Measurements from ENCODE around the gene MRPL19. TPM values are rescaled to one million over a fixed set of nuclear protein-coding genes. Genes with fewer than 3 reads are reported as not detected.

MRPL19 gene
- 28.0 TPM for polyA plus RNA-seq (2013)

- Histone ChIP-seq H3K9me3 (ENCODE audit: control extremely low read depth in 1 of 5, control insufficient read depth in 4 of 5, insufficient read depth in 2 of 5, low read depth in 1 of 5, low read length in 4 of 5) (no peaks in the 10 kb centered on the region), H3K4me1 (ENCODE audit: control extremely low read depth in 1 of 4, control insufficient read depth in 4 of 4, insufficient read depth in 4 of 4, low read length in 3 of 4) (peaks cover 0 to 14% (median 8%) of the 10 kb centered on the region in 4 experiments), H3K27me3 (replicated peaks in 2 of 5; ENCODE audit: control insufficient read depth in 4 of 5, insufficient read depth in 5 of 5, low read length in 4 of 5) (no peaks in the 10 kb centered on the region), H3K36me3 (ENCODE audit: control insufficient read depth in 4 of 4, insufficient read depth in 4 of 4, low read length in 3 of 4) (peaks cover 11 to 25% (median 13%) of the 10 kb centered on the region in 4 experiments), H3K4me3 (ENCODE audit: control insufficient read depth in 1 of 7, extremely low read depth in 1 of 7, insufficient read depth in 4 of 7, low read depth in 2 of 7, low read length in 6 of 7) (peak within 1 kb of the TSS; percentile 88 to 97 (median 91)), H3K27ac (ENCODE audit: insufficient read depth in 1 of 2, low read depth in 1 of 2, low read length in 2 of 2, poor library complexity in 1 of 2, severe bottlenecking in 2 of 2) (peak within 1 kb of the TSS; percentile 62 to 88)
- ChIA-PET CTCF (interaction anchor here (1.1 to 3.5 kb wide), 8 partner anchors 10 to 63 kb away, joined by 3 to 21 read pairs (median 6); no protein-coding TSS in a partner anchor), POLR2A (no interaction called here)
- DNase-seq = peak; percentile 83 to 90 (median 87)
- WGBS (ENCODE audit: insufficient coverage) = under 1% methylated on average over 47 of the region's 60 CpGs
Observed at GRCh38 chr2:75646583-75647425, at the start of gene MRPL19. MRPL19 (plus strand) TSS chr2:75646783; CDS start chr2:75646808, 25 bp downstream.

GRCh38 chr2:75596784-75597183 is 49.8 kb upstream of the MRPL19 start:
- DNase-seq = no peak
- Histone ChIP-seq H3K9me3 (ENCODE audit: control extremely low read depth in 1 of 5, control insufficient read depth in 4 of 5, insufficient read depth in 2 of 5, low read depth in 1 of 5, low read length in 4 of 5) (no peaks in the 10 kb centered on the region), H3K27me3 (replicated peaks in 2 of 5; ENCODE audit: control insufficient read depth in 4 of 5, insufficient read depth in 5 of 5, low read length in 4 of 5) (no peaks in the 10 kb centered on the region), H3K4me1 (ENCODE audit: control extremely low read depth in 1 of 4, control insufficient read depth in 4 of 4, insufficient read depth in 4 of 4, low read length in 3 of 4) (peaks cover 0 to 3% (median 1%) of the 10 kb centered on the region in 4 experiments), H3K27ac (ENCODE audit: insufficient read depth in 1 of 2, low read depth in 1 of 2, low read length in 2 of 2, poor library complexity in 1 of 2, severe bottlenecking in 2 of 2) (no peak overlapping the region), H3K36me3 (ENCODE audit: control insufficient read depth in 4 of 4, insufficient read depth in 4 of 4, low read length in 3 of 4) (no peaks in the 10 kb centered on the region), H3K4me3 (ENCODE audit: control insufficient read depth in 1 of 7, extremely low read depth in 1 of 7, insufficient read depth in 4 of 7, low read depth in 2 of 7, low read length in 6 of 7) (no peak overlapping the region)
- ChIA-PET POLR2A (no interaction called here), CTCF (interaction anchor here (0.9 to 3.4 kb wide), 2 partner anchors 12 to 20 kb away, joined by 3 to 17 read pairs; no protein-coding TSS in a partner anchor)
- WGBS (ENCODE audit: insufficient coverage) = 88% methylated on average over 4 of the region's 4 CpGs

DNA sequence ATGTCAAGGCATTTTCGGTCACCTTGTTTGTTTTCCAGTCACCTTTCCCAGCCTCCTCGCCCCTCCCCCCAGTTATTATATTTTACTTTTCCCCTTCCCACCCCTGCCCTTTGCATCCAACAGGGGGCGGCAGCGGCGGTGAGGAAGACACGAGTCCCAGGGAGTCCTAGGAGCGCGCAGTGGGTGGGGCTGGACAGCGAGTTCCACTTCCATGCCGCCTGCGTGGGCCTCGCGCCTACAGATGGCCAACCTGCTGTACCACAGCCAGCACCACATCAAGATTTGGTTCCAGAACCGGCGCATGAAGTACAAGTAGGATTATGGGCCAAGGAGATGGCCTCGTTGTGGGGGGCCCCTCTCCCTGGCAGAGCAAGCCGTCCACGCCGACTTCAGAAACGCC is 48.6 kb upstream of the MRPL19 start:
- Histone ChIP-seq H3K36me3 (ENCODE audit: control insufficient read depth in 4 of 4, insufficient read depth in 4 of 4, low read length in 3 of 4) (no peaks in the 10 kb centered on the region), H3K27me3 (replicated peaks in 2 of 5; ENCODE audit: control insufficient read depth in 4 of 5, insufficient read depth in 5 of 5, low read length in 4 of 5) (no peaks in the 10 kb centered on the region), H3K4me1 (ENCODE audit: control extremely low read depth in 1 of 4, control insufficient read depth in 4 of 4, insufficient read depth in 4 of 4, low read length in 3 of 4) (no peaks in the 10 kb centered on the region), H3K27ac (ENCODE audit: insufficient read depth in 1 of 2, low read depth in 1 of 2, low read length in 2 of 2, poor library complexity in 1 of 2, severe bottlenecking in 2 of 2) (no peak overlapping the region), H3K9me3 (ENCODE audit: control extremely low read depth in 1 of 5, control insufficient read depth in 4 of 5, insufficient read depth in 2 of 5, low read depth in 1 of 5, low read length in 4 of 5) (no peaks in the 10 kb centered on the region), H3K4me3 (ENCODE audit: control insufficient read depth in 1 of 7, extremely low read depth in 1 of 7, insufficient read depth in 4 of 7, low read depth in 2 of 7, low read length in 6 of 7) (no peak overlapping the region)
- no peak for DNase-seq
- ChIA-PET CTCF (interaction anchor here (1.3 to 3.4 kb wide), 2 partner anchors 11 kb away, joined by 4 to 17 read pairs; no protein-coding TSS in a partner anchor), POLR2A (no interaction called here)
- 99% methylated on average over 9 of the region's 20 CpGs for WGBS (ENCODE audit: insufficient coverage)

DNA sequence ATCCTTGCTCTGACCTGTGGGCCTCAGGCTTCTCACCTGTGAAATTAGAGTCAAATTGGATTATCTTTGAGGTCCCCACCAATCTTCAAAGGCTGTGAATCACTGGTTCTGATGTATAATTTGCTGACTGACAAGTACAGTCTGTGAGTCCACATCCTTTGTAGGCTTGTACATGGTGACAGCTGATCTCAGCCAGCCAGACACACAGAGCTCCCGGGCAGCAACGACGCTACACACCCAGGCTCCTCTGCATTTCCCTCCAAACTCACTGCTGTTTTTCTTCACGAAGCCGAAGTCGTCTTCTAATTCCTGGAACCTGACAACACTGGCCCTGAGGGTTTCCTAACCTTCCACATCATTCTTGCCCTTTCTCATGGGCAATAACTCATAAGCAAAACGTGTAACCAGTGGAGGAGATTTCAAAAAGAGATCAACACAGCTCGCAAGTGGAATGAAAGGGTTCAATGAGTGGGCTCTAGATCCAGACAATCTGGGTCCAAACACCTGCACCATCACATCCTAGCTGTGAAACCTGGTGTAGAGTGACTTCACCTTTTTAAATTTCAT is 47.9 kb upstream of the MRPL19 start:
- H3K4me1 ChIP-seq (ENCODE audit: control extremely low read depth in 1 of 4, control insufficient read depth in 4 of 4, insufficient read depth in 4 of 4, low read length in 3 of 4) = no peaks in the 10 kb centered on the region
- no peaks in the 10 kb centered on the region for H3K9me3 ChIP-seq (ENCODE audit: control extremely low read depth in 1 of 5, control insufficient read depth in 4 of 5, insufficient read depth in 2 of 5, low read depth in 1 of 5, low read length in 4 of 5)
- 100% methylated on average over 7 of the region's 8 CpGs for WGBS (ENCODE audit: insufficient coverage)

GRCh38 chr2:75600461-75601011 is 46.0 kb upstream of the MRPL19 start:
- 91% methylated on average over 2 of the region's 4 CpGs for WGBS (ENCODE audit: insufficient coverage)
- Histone ChIP-seq H3K9me3 (ENCODE audit: control extremely low read depth in 1 of 5, control insufficient read depth in 4 of 5, insufficient read depth in 2 of 5, low read depth in 1 of 5, low read length in 4 of 5) (no peaks in the 10 kb centered on the region), H3K4me3 (ENCODE audit: control insufficient read depth in 1 of 7, extremely low read depth in 1 of 7, insufficient read depth in 4 of 7, low read depth in 2 of 7, low read length in 6 of 7) (no peak overlapping the region), H3K27me3 (replicated peaks in 2 of 5; ENCODE audit: control insufficient read depth in 4 of 5, insufficient read depth in 5 of 5, low read length in 4 of 5) (peaks cover 0 to 10% (median 3%) of the 10 kb centered on the region in 5 experiments), H3K4me1 (ENCODE audit: control extremely low read depth in 1 of 4, control insufficient read depth in 4 of 4, insufficient read depth in 4 of 4, low read length in 3 of 4) (no peaks in the 10 kb centered on the region), H3K27ac (ENCODE audit: insufficient read depth in 1 of 2, low read depth in 1 of 2, low read length in 2 of 2, poor library complexity in 1 of 2, severe bottlenecking in 2 of 2) (no peak overlapping the region), H3K36me3 (ENCODE audit: control insufficient read depth in 4 of 4, insufficient read depth in 4 of 4, low read length in 3 of 4) (no peaks in the 10 kb centered on the region)
- no peak for DNase-seq
- ChIA-PET POLR2A (no interaction called here), CTCF (interaction anchor here (1.6 to 1.9 kb wide), 2 partner anchors 8 to 28 kb away, joined by 4 read pairs; no protein-coding TSS in a partner anchor)

More for the DNA sequence above, 47.9 kb upstream of the MRPL19 start:
- no peak for DNase-seq
- H3K27ac ChIP-seq (ENCODE audit: insufficient read depth in 1 of 2, low read depth in 1 of 2, low read length in 2 of 2, poor library complexity in 1 of 2, severe bottlenecking in 2 of 2) = no peak overlapping the region
- H3K36me3 ChIP-seq (ENCODE audit: control insufficient read depth in 4 of 4, insufficient read depth in 4 of 4, low read length in 3 of 4) = no peaks in the 10 kb centered on the region
- no peak overlapping the region for H3K4me3 ChIP-seq (ENCODE audit: control insufficient read depth in 1 of 7, extremely low read depth in 1 of 7, insufficient read depth in 4 of 7, low read depth in 2 of 7, low read length in 6 of 7)
- POLR2A ChIA-PET = no interaction called here
- no peaks in the 10 kb centered on the region for H3K27me3 ChIP-seq (replicated peaks in 2 of 5; ENCODE audit: control insufficient read depth in 4 of 5, insufficient read depth in 5 of 5, low read length in 4 of 5)
- CTCF ChIA-PET = interaction anchor here (1.3 kb wide), 1 partner anchor 10 kb away, joined by 4 read pairs; no protein-coding TSS in a partner anchor

DNA sequence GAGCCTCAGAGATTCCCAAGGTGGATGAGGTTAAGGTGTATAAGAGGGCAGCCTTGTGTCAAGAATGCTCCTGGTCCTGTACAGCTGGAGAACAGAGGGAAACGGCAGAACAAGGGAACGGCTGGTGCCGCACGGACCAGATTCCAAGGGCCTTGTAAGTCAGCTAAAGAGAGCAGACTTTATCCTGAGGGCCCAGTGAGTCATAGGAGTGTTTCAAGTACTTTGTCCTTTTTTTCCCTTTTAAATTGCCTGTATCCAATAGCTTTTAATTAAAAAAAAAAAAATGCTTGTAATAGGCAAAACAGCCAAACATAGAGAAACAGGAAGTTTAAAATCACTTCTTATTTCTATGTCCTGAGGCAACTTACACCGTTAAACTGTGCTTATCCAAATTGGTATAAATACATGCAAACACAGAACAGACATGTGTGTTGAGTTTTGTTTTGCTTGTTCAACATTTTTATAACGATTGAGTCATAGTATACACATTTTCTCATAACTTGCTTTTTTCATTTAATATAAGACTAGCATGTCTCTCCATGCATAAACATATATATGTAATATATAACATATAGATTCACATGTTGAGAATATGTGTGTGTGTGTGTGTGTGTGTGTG is 43.8 kb upstream of the MRPL19 start:
- WGBS (ENCODE audit: insufficient coverage) = 100% methylated on average over 4 of the region's 6 CpGs
- H3K9me3 ChIP-seq (ENCODE audit: control extremely low read depth in 1 of 5, control insufficient read depth in 4 of 5, insufficient read depth in 2 of 5, low read depth in 1 of 5, low read length in 4 of 5) = no peaks in the 10 kb centered on the region
- no peak for DNase-seq
- CTCF ChIA-PET = no interaction called here
- no peaks in the 10 kb centered on the region for H3K4me1 ChIP-seq (ENCODE audit: control extremely low read depth in 1 of 4, control insufficient read depth in 4 of 4, insufficient read depth in 4 of 4, low read length in 3 of 4)
- H3K4me3 ChIP-seq (ENCODE audit: control insufficient read depth in 1 of 7, extremely low read depth in 1 of 7, insufficient read depth in 4 of 7, low read depth in 2 of 7, low read length in 6 of 7) = no peak overlapping the region
- peaks cover 0 to 33% (median 19%) of the 10 kb centered on the region in 5 experiments for H3K27me3 ChIP-seq (replicated peaks in 2 of 5; ENCODE audit: control insufficient read depth in 4 of 5, insufficient read depth in 5 of 5, low read length in 4 of 5)
- no peaks in the 10 kb centered on the region for H3K36me3 ChIP-seq (ENCODE audit: control insufficient read depth in 4 of 4, insufficient read depth in 4 of 4, low read length in 3 of 4)
- H3K27ac ChIP-seq (ENCODE audit: insufficient read depth in 1 of 2, low read depth in 1 of 2, low read length in 2 of 2, poor library complexity in 1 of 2, severe bottlenecking in 2 of 2) = no peak overlapping the region
- POLR2A ChIA-PET = no interaction called here
